K562 (cell line): ENCODE data around the gene PTRH1. TPM values are rescaled to one million over a fixed set of nuclear protein-coding genes. Genes with fewer than 3 reads are reported as not detected.
A peak's percentile ranks its signal among the peaks of the same experiment; 100 is the strongest.

ENCODE experiments used
- ATAC-seq: fragments of 200-7000 bp; cut with Tn5 transposase; 3 replicates; pipeline ENCODE4 v1.9.1; 2020; ENCODE audit warnings: moderate library complexity
- Bru-seq: library from RNA; stranded (reverse); fragments of 400-500 nt; gene quantifications from one replicate; lab custom pipeline; 2021; lab: Mats Ljungman, UMichigan
- BruChase-seq, 2 experiments: library from RNA; stranded (reverse); fragments of 400-500 nt; gene quantifications; one replicate each; lab custom pipeline; 2021; lab: Mats Ljungman, UMichigan
- BruUV-seq: library from RNA; stranded (reverse); fragments of 400-500 nt; replicated peaks from 2 replicates; lab custom pipeline; 2021; lab: Mats Ljungman, UMichigan
- CTCF ChIA-PET: fragments of 300-600 bp; formaldehyde crosslinking; extraction: SDS; loops from one replicate; lab custom pipeline; 2021; ENCODE audit warnings: low intra/inter-chr PET ratio; lab: Yijun Ruan, JAX
- POLR2A ChIA-PET: fragments of 300-600, 350-650 bp; sonication (Branson Sonifier 250); formaldehyde crosslinking; extraction: SDS; loops from one replicate; lab custom pipeline; 2021; ENCODE audit warnings: antibody characterized with exemption, inconsistent platforms; lab: Yijun Ruan, JAX
- DNase-seq, 4 experiments: peaks; one replicate each; pipeline versions ENCODE4 v3.0.0 to v3.0.0-alpha.2; 2011 to 2018; ENCODE audit warnings: low spot score in 3 of 4, mixed read lengths in 3 of 4; ENCODE audit errors: extremely low read depth in 1 of 4
- FAIRE-seq: peaks from 2 replicates; lab custom pipeline; 2011; peaks lifted over from hg19 to GRCh38; lab: Jason Lieb, UNC
- H2AFZ ChIP-seq: 2 replicates; pipeline ENCODE4 v1.6.0; 2011; ENCODE audit warnings: low read depth, low read length, control low read depth, inconsistent platforms
- H3K27ac ChIP-seq: fragments of 200-600 bp; 3 replicates; pipeline ENCODE4 v1.8.0; 2011; ENCODE audit warnings: low read depth, mild to moderate bottlenecking, control low read depth, inconsistent platforms, low read length, moderate library complexity, mixed read lengths; ENCODE audit errors: extremely low read depth
- H3K27me3 ChIP-seq, 2 experiments: fragments of 300-600 bp in 1 of 2; 2 replicates in 1 of 2; 3 replicates in 1 of 2; pipeline versions ENCODE4 v1.6.0 to v1.8.0; 2011; ENCODE audit warnings: inconsistent platforms in 2 of 2, low read length in 2 of 2, mild to moderate bottlenecking in 1 of 2, mixed read lengths in 1 of 2, moderate library complexity in 1 of 2; ENCODE audit not compliant: control insufficient read depth in 2 of 2, insufficient read depth in 2 of 2
- H3K36me3 ChIP-seq: fragments of 300-600 bp; 3 replicates; pipeline ENCODE4 v1.8.0; 2011; ENCODE audit warnings: mild to moderate bottlenecking, low read length, inconsistent platforms; ENCODE audit not compliant: control insufficient read depth, insufficient read depth
- H3K4me1 ChIP-seq, 2 experiments: fragments of 200-600 bp in 1 of 2; replicated peaks in 1 of 2; 2 replicates in 1 of 2; 3 replicates in 1 of 2; pipeline versions ENCODE4 v1.5.1 to v1.8.0; 2011; ENCODE audit warnings: inconsistent platforms in 2 of 2, low read length in 2 of 2, mild to moderate bottlenecking in 1 of 2, mixed read lengths in 1 of 2, moderate library complexity in 1 of 2; ENCODE audit not compliant: control insufficient read depth in 2 of 2, insufficient read depth in 2 of 2
- H3K4me2 ChIP-seq: 2 replicates; pipeline ENCODE4 v1.6.1; 2011; ENCODE audit warnings: low read length, control low read depth, inconsistent platforms, mixed read lengths; ENCODE audit not compliant: insufficient read depth
- H3K4me3 ChIP-seq: fragments of 200-600 bp; sonication (generic), shearing (Covaris generic); 2 replicates; pipeline ENCODE4 v1.5.1; 2016; ENCODE audit warnings: control low read depth, inconsistent platforms
- H3K79me2 ChIP-seq: fragments of 200-600 bp; 3 replicates; pipeline ENCODE4 v1.8.0; 2011; ENCODE audit warnings: low read length, inconsistent platforms; ENCODE audit not compliant: control insufficient read depth, insufficient read depth
- H3K9ac ChIP-seq, 2 experiments: 2 replicates each; pipeline versions ENCODE4 v1.6.0 to v1.6.1; 2011; ENCODE audit warnings: low read depth in 2 of 2, low read length in 2 of 2, control low read depth in 1 of 2, inconsistent platforms in 1 of 2, mild to moderate bottlenecking in 1 of 2, mixed read lengths in 1 of 2; ENCODE audit not compliant: insufficient read depth in 1 of 2
- H3K9me1 ChIP-seq: one replicate; pipeline ENCODE4 v1.6.0; 2011; ENCODE audit warnings: inconsistent platforms, mild to moderate bottlenecking, low read length, moderate library complexity; ENCODE audit not compliant: control insufficient read depth, insufficient read depth
- H3K9me3 ChIP-seq: replicated peaks from 2 replicates; pipeline ENCODE4 v1.5.1; 2011; ENCODE audit warnings: low read depth, low read length, inconsistent platforms; ENCODE audit not compliant: control insufficient read depth, insufficient read depth
- H4K20me1 ChIP-seq: replicated peaks from 2 replicates; pipeline ENCODE4 v1.6.1; 2011; ENCODE audit warnings: low read length, inconsistent platforms, mixed read lengths; ENCODE audit not compliant: control insufficient read depth, insufficient read depth
- CSDE1 ChIP-seq, 2 experiments: fragments of 450-650 bp; IDR thresholded peaks; 2 replicates each; pipeline ENCODE4 v1.6.1; 2016; ENCODE audit warnings: mild to moderate bottlenecking in 1 of 2
- ESRRA ChIP-seq: fragments of 450-650 bp; IDR thresholded peaks from 2 replicates; pipeline ENCODE4 v1.6.1; 2014; ENCODE audit warnings: low read depth, mild to moderate bottlenecking, moderate library complexity, borderline replicate concordance
- GTF2A2 ChIP-seq: IDR thresholded peaks from 2 replicates; pipeline ENCODE4 v1.6.1; 2016; ENCODE audit warnings: mild to moderate bottlenecking, missing genetic modification characterization, missing compliant biosample characterization
- NBN ChIP-seq: fragments of 450-650 bp; IDR thresholded peaks from 2 replicates; pipeline ENCODE4 v1.6.1; 2016; ENCODE audit warnings: low read depth, mild to moderate bottlenecking
- SMAD4 ChIP-seq: fragments of 250-450 bp; sonication (Bioruptor Pico); conservative IDR thresholded peaks from 2 replicates; pipeline ENCODE4 v1.8.0; 2021; ENCODE audit warnings: inconsistent platforms, mild to moderate bottlenecking, moderate library complexity
- WGBS: fragments of 100-300 bp; shearing (Covaris generic); methylation state at CpG from one replicate; pipeline ENCODE4 v1.1.6; 2016; ENCODE audit warnings: low coverage, mixed read lengths; ENCODE audit not compliant: insufficient coverage; ENCODE audit errors: missing lambda C conversion rate; 5-methylcytosine and 5-hydroxymethylcytosine counted together
- in situ Hi-C: fragments of 300-500 bp; cut with MboI; formaldehyde crosslinking; loops from 4 replicates; pipeline ENCODE4 v1.15.0; 2018; ENCODE audit warnings: inconsistent platforms, mixed read lengths
- intact Hi-C: fragments of 100-400 bp; cut with micrococcal nuclease; formaldehyde crosslinking; loops from 2 replicates; pipeline ENCODE4 v1.14.2; 2022
- long read RNA-seq, 3 experiments: library from polyadenylated mRNA in 2 of 3; library from RNA in 1 of 3; unstranded in 2 of 3; stranded (forward) in 1 of 3; transcript quantifications; one replicate each; pipeline ENCODE4 v2.0.0, GENCODE V29; 2019 to 2022
- polyA minus RNA-seq, 3 experiments: library from RNA; depleted of rRNA, polyadenylated mRNA; stranded (reverse); fragments of >200 nt; gene quantifications; 2 replicates each; pipeline ENCODE4 v1.2.3, GENCODE V29; 2011
- polyA plus RNA-seq, 8 experiments: library from polyadenylated mRNA; depleted of rRNA in 4 of 8; stranded (reverse) in 5 of 8; unstranded in 3 of 8; fragments of >200 nt; fragmentation: Nextera tagmentation in 2 of 8; fragmentation: Illumina TruSeq in 1 of 8; extraction: Ambion mirVana in 2 of 8; extraction: Trizol in 1 of 8; gene quantifications; 2 replicates each; pipeline versions ENCODE4 v1.2.1 to v1.2.3, GENCODE V29; 2011 to 2014; ENCODE audit warnings: inconsistent platforms in 1 of 8, missing spikeins in 1 of 8
- total RNA-seq, 7 experiments: library from RNA; depleted of rRNA in 6 of 7; stranded (reverse); fragments of >200 nt in 6 of 7; fragmentation: Illumina TruSeq in 2 of 7; extraction: Trizol in 2 of 7; gene quantifications; 2 replicates each; pipeline versions ENCODE4 v1.2.1 to v1.2.3, GENCODE V29; 2011 to 2021; ENCODE audit warnings: low replicate concordance in 1 of 7
- TF ChIP-seq, protein P1 (sequence below): sonication (generic); formaldehyde crosslinking; IDR thresholded peaks from 2 replicates; pipeline ENCODE4 v1.8.0; 2022; ENCODE audit warnings: mild to moderate bottlenecking, missing genetic modification reagents
- TF ChIP-seq, protein P2 (sequence below): IDR thresholded peaks from 2 replicates; pipeline ENCODE4 v1.6.1; 2011; ENCODE audit warnings: borderline replicate concordance, low read depth, mild to moderate bottlenecking, moderate library complexity, low read length; ENCODE audit not compliant: insufficient read depth, poor library complexity, severe bottlenecking

The PTRH1 gene
- 4.6 and 11.9 TPM in 2 replicates for total RNA-seq (2011; cell fraction: chromatin; rRNA removed; ENCODE audit: low replicate concordance)
- total RNA-seq (2011; cell fraction: nucleolus; rRNA removed) = 19.0 and 19.2 TPM in 2 replicates
- total RNA-seq (2011; cell fraction: nucleoplasm; rRNA removed) = 7.1 and 7.3 TPM in 2 replicates
- 43.1 and 54.3 TPM in 2 replicates for total RNA-seq (2014; rRNA removed)
- 1.1 and 1.8 TPM in 2 replicates for total RNA-seq (2014; rRNA removed; fragmentation: Illumina TruSeq; extraction: Trizol)
- total RNA-seq (2015; rRNA removed; fragmentation: Illumina TruSeq; extraction: Trizol) = 7.4 and 8.0 TPM in 2 replicates
- total RNA-seq (2021) = 21.1 and 21.6 TPM in 2 replicates
- 5.7 and 8.1 TPM in 2 replicates for polyA plus RNA-seq (2011; rRNA removed)
- polyA plus RNA-seq (2011; cell fraction: cytosol; rRNA removed) = 12.2 and 34.1 TPM in 2 replicates
- polyA plus RNA-seq (2011; cell fraction: nucleus; rRNA removed) = 7.6 and 15.8 TPM in 2 replicates
- 12.2 and 19.2 TPM in 2 replicates for polyA plus RNA-seq (2012)
- 3.1 and 6.7 TPM in 2 replicates for polyA plus RNA-seq (2014; fragmentation: Illumina TruSeq; extraction: Trizol)
- polyA plus RNA-seq (2014; fragmentation: Nextera tagmentation; extraction: Ambion mirVana) = 1 to 10 TPM in 1 of 2 experiments, under 1 TPM in 1; 0.63 to 1.0 TPM
- polyA plus RNA-seq (2014; rRNA removed) = 28.2 and 44.3 TPM in 2 replicates
- polyA minus RNA-seq (2011; rRNA and poly(A)+ RNA removed) = 1.0 and 1.1 TPM in 2 replicates
- polyA minus RNA-seq (2011; cell fraction: cytosol; rRNA and poly(A)+ RNA removed) = 3.9 and 5.4 TPM in 2 replicates
- 4.1 and 6.2 TPM in 2 replicates for polyA minus RNA-seq (2011; cell fraction: nucleus; rRNA and poly(A)+ RNA removed)
- percentile 50 among the genes with signal in this experiment for Bru-seq, nascent RNA
- percentile 42 among the genes with signal in this experiment for BruChase-seq, experiment 1, labeled RNA remaining after a 2-hour chase
- percentile 38 among the genes with signal in this experiment for BruChase-seq, experiment 2, labeled RNA remaining after a 6-hour chase
- long read RNA-seq, experiment 1, transcript PTRH1-208 (5 exons, 814 nt) = major isoform, 34 of 66 reads
- long read RNA-seq, experiment 1, partial matches to known transcripts = 7 of 66 reads
- long read RNA-seq, experiment 1, other reads (novel, unspliced or antisense) = 21 of 66 reads
- long read RNA-seq, experiment 2, transcript PTRH1-208 (5 exons, 814 nt) = major isoform, 8 of 15 reads
- long read RNA-seq, experiment 2, partial matches to known transcripts = 1 of 15 reads
- long read RNA-seq, experiment 2, other reads (novel, unspliced or antisense) = 4 of 15 reads
- long read RNA-seq, experiment 3, transcript PTRH1-208 (5 exons, 814 nt) = major isoform, 12 of 14 reads
- long read RNA-seq, experiment 3, partial matches to known transcripts = 0 of 14 reads
- long read RNA-seq, experiment 3, other reads (novel, unspliced or antisense) = 2 of 14 reads

DNA sequence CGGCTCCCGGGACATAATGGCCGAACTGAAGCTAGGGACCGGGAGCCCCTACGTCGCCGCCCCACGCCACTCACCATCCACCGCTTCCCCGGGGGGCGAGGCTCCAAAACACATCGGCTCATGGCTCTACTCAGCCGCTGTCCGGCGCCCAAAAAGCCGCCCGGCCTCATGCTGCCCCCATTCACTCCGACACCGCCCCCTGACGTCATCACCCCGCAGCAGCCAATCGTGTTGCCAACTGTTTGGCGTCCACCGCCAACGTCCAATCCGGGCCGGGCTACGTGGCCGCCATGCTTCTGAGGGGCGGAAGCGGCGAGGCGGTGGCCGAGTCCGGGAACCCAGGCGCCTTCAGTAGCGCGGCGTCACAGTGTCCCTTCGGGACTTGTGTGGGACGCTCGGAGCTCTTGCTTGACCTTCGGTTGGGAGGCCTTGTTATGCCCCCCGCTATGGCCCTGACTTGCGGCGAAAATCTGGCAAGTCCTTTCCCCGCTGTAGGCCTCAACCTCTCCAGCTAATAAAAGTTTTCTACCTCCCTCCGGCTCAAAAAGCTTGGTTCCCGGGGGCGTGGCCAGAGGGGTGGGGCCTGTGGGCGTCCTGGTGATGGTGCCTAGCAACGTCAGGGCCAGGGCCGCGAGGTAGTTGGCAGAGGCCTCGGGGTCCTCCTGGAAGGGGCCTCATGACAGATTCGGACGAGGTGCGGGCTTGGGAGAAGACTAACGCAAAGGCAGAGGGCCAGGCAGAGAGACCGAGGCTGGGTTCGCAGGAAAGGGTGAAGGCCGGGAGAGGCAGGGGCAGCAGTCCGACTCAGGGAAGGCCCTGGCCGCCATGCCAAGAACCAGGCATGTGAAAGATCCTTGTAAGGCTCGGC lies at the start of gene PTRH1, which contains the start of gene TTC16:
TSS of gene PTRH1 (minus strand) at position 194 of the 868 bp plus-strand sequence. CDS start at position 170, 24 bp downstream.
TSS of gene TTC16 (plus strand) at position 610 of the 868 bp plus-strand sequence. CDS start at position 677, 67 bp downstream.
- CTCF ChIA-PET = no interaction called here
- Histone ChIP-seq H2AFZ (peak within 1 kb of the TSS; percentile 99), H3K9me3 (no peaks in the 10 kb centered on the region), H3K79me2 (0 out of 3 replicates have a peak, but pooled peaks cover 3% of the 10 kb centered on the region), H3K9me1 (peaks cover 4% of the 10 kb centered on the region), H3K4me2 (peak within 1 kb of the TSS; percentile 87), H3K4me3 (peak within 1 kb of the TSS; percentile 74), H3K27me3 (no peaks in the 10 kb centered on the region), H4K20me1 (peaks cover 3% of the 10 kb centered on the region; the same call in 1 of the 2 replicates), H3K9ac (peak within 1 kb of the TSS; percentile 69 to 98), H3K4me1 (peaks cover 4 to 56% of the 10 kb centered on the region in 2 experiments; a peak in 4 of 5 replicates), H3K36me3 (no peaks in the 10 kb centered on the region), H3K27ac (peak within 1 kb of the TSS; percentile 64)
- ATAC-seq (peak; percentile 99), FAIRE-seq (peak; percentile 96), DNase-seq (peak; percentile 97 to 99 (median 98))
- in situ Hi-C loops = no loop called here
- POLR2A ChIA-PET = interaction anchor here (0.5 to 1.3 kb wide), 8 partner anchors 9 to 276 kb away, joined by 3 to 7 read pairs (median 4); partner anchors contain the start of gene TOR2A
- 6% methylated on average over 58 of the region's 65 CpGs for WGBS
- intact Hi-C loops = no loop called here
- BruUV-seq = no TSS peak
- TF ChIP-seq NBN (0 out of 2 replicates have a peak, but pooled peaks have one; percentile 69), ESRRA (peak; percentile 56), GTF2A2 (tag) (no peak), CSDE1 (IDR thresholded peaks at IDR 0.05) (peak in 1 of 2 experiments; percentile 52; a peak in 1 of 4 replicates), SMAD4 (CRISPR knock-in tag) (peak; percentile 39; the same call in 1 of the 2 replicates)
- TF ChIP-seq, protein P1, sequence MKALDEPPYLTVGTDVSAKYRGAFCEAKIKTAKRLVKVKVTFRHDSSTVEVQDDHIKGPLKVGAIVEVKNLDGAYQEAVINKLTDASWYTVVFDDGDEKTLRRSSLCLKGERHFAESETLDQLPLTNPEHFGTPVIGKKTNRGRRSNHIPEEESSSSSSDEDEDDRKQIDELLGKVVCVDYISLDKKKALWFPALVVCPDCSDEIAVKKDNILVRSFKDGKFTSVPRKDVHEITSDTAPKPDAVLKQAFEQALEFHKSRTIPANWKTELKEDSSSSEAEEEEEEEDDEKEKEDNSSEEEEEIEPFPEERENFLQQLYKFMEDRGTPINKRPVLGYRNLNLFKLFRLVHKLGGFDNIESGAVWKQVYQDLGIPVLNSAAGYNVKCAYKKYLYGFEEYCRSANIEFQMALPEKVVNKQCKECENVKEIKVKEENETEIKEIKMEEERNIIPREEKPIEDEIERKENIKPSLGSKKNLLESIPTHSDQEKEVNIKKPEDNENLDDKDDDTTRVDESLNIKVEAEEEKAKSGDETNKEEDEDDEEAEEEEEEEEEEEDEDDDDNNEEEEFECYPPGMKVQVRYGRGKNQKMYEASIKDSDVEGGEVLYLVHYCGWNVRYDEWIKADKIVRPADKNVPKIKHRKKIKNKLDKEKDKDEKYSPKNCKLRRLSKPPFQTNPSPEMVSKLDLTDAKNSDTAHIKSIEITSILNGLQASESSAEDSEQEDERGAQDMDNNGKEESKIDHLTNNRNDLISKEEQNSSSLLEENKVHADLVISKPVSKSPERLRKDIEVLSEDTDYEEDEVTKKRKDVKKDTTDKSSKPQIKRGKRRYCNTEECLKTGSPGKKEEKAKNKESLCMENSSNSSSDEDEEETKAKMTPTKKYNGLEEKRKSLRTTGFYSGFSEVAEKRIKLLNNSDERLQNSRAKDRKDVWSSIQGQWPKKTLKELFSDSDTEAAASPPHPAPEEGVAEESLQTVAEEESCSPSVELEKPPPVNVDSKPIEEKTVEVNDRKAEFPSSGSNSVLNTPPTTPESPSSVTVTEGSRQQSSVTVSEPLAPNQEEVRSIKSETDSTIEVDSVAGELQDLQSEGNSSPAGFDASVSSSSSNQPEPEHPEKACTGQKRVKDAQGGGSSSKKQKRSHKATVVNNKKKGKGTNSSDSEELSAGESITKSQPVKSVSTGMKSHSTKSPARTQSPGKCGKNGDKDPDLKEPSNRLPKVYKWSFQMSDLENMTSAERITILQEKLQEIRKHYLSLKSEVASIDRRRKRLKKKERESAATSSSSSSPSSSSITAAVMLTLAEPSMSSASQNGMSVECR (CRISPR knock-in tag) = peak; percentile 90
- TF ChIP-seq, protein P2, sequence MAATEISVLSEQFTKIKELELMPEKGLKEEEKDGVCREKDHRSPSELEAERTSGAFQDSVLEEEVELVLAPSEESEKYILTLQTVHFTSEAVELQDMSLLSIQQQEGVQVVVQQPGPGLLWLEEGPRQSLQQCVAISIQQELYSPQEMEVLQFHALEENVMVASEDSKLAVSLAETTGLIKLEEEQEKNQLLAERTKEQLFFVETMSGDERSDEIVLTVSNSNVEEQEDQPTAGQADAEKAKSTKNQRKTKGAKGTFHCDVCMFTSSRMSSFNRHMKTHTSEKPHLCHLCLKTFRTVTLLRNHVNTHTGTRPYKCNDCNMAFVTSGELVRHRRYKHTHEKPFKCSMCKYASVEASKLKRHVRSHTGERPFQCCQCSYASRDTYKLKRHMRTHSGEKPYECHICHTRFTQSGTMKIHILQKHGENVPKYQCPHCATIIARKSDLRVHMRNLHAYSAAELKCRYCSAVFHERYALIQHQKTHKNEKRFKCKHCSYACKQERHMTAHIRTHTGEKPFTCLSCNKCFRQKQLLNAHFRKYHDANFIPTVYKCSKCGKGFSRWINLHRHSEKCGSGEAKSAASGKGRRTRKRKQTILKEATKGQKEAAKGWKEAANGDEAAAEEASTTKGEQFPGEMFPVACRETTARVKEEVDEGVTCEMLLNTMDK = no peak
